Activated CD8-positive, alpha-beta memory T cell treated with anti-CD3 and anti-CD28 coated beads, Interleukin-2, amount 50 U/mL, for 24 hours (primary cell): Measurements from ENCODE around the gene CENPS.
"Not testable (repeated sequence)": the region's sequence is repeated elsewhere in the genome, so short reads cannot be mapped to it uniquely, and the experiment has no call there.

ENCODE experiments used
- DNase-seq: peaks from one replicate; pipeline ENCODE4 v3.0.0-alpha.2; 2020; ENCODE audit errors: extremely low read depth

The CENPS gene

DNA sequence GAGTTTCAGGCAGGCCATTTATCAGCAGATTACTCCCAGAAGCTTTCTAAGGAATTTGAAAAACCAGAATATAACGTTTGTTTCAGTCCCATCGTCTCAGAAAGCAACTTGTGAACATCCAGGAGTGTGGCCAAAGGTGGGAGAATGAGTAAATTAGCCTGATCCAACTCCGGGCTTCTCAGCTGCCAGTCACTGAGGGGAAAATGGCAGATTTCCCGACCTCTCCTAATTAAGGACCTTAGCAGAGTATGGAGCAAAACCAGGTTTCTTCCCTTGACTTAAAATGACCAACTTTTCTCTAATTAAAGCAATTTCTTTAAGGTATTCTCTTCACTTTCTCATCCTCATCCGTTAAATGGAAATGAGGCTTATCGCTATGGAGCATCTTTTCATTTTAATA lies 20.6 kb downstream of the CENPS start:
- no peak for DNase-seq

DNA sequence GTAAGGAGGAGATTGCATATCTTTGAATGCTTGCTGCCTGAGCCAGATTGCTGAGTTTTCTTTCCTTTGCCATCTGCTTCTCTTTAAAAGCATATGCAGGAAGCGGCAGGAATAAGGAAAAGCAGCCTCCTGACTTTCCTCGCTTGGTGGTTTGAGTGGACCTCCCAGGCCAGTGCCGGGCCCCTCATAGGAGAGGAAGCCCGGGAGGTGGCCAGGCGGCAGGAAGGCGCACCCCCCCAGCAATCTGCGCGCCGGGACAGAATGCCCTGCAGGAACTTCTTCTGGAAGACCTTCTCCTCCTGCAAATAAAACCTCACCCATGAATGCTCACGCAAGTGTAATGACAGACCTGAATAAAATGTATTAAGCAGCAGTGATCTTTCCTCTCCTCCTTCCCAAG lies 21.1 kb downstream of the CENPS start:
- no peak for DNase-seq

GRCh38 chr1:10456048-10456447 lies 25.8 kb downstream of the CENPS start:
- DNase-seq: no peak

DNA sequence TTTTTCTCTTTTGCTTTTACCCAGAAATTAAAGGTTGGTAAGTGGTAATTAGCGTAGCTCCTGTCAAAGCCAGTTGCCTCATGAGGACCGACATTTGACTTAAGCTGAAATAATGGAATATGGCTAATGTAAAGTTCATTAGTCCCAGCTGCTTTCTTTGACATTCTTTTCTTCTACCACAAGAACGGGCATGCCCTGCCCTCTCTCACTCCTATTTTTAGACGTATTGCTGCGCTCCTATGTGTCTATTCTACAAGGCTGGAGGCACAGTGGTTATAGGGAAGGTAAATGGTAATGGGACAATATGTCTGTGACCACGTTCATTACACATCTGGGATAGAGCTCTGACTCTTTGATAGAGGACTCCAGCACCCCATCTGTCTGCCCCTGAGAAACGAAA lies 26.4 kb downstream of the CENPS start:
- no peak for DNase-seq

GRCh38 chr1:10457462-10457861 lies 27.2 kb downstream of the CENPS start:
- not testable (repeated sequence) for DNase-seq

DNA sequence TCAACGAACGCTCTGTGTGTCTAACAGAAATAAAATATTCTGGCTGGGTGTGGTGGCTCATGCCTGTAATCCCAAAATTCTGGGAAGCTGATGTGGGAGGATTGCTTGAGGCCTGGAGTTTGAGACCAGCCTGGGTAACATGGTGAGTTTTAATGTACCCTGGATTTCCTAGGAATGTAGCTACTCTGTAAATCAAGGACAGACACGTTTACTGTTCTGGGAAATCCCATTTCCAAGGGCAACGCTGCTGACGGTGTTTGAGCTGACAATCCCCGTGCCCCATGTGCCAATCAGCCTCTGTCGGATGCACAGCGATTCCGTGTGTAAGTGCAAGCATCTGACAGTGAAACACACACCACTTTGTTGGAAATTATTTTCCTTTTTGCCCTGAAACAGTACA lies 27.6 kb downstream of the CENPS start:
- DNase-seq: no peak

DNA sequence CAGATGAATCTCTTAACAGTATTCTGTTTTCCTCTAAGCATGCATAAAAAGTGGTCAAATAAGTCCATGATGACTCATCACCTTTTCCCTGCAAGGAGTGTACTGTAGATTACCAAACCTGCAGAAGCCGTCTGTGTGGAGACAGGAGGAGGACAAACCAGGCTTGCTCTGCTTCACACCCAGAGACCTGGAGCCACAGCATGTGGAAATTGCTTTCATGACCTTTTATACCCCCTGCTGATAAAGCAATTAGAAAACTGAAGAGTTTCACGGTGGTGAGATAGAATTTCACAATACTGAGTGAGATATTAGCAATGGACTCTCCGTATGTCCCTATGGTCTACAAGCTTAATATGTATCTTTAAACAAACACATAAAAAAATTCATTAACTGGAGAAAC lies 29.0 kb downstream of the CENPS start:
- DNase-seq: no peak

- no peak for DNase-seq
Observed at GRCh38 chr1:10467078-10467477, 36.8 kb downstream of the CENPS start.

DNA sequence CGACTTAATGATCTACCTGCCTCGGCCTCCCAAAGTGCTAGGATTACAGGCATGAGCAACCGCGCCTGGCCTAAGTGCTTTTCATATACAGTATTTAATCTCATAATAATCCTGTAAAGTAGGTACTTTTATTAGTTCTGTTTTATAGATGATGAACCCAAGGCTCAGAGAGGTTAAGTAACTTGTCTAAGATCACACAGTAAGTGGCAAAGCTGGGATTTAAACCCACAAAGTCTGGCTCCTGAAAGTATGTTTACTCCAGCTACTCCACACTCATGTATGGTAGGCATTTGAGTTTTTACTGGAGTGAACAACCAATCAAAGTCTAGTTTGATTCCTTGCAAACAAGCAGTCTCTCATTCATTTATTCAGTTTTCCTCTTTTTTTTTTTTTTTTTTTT lies 39.8 kb downstream of the CENPS start:
- no peak for DNase-seq

DNA sequence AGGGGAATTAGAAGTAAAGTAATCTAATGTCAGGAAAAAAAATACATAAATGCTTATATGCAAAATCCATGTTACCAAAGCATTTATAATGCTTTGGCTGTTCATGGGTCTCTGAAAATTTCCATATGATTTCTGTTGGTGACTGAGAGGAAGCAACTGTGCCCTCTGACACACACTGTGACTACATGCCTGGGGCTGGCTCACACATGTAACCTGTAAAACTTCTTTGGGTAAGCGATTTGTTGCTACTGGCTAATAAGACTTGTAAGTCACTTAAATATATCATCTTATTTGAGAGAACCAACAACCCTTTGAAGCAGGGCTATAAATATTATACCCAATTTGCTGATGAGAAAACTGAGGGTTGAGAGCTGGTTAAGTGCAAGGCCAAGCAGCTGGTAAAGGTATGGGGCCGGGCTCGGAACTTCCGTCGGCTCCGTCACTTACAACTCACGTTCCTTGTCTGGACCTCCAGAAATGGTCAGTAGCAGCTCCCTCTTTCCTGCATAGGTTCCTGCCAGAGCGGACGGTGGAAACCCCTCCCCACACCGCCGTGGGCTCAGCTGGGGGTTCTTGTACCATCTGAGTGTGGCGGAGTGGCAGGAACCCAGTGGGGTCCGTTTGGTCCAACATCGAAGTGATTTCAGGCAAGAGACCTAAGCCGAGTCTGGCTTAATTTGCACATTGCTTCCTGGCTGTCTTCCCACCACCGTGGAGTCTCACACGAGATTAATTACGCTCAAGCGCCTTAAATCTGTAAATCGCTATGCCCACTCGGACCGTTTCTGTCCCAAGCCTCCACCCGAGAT lies 41.4 kb downstream of the CENPS start:
- no peak for DNase-seq

DNA sequence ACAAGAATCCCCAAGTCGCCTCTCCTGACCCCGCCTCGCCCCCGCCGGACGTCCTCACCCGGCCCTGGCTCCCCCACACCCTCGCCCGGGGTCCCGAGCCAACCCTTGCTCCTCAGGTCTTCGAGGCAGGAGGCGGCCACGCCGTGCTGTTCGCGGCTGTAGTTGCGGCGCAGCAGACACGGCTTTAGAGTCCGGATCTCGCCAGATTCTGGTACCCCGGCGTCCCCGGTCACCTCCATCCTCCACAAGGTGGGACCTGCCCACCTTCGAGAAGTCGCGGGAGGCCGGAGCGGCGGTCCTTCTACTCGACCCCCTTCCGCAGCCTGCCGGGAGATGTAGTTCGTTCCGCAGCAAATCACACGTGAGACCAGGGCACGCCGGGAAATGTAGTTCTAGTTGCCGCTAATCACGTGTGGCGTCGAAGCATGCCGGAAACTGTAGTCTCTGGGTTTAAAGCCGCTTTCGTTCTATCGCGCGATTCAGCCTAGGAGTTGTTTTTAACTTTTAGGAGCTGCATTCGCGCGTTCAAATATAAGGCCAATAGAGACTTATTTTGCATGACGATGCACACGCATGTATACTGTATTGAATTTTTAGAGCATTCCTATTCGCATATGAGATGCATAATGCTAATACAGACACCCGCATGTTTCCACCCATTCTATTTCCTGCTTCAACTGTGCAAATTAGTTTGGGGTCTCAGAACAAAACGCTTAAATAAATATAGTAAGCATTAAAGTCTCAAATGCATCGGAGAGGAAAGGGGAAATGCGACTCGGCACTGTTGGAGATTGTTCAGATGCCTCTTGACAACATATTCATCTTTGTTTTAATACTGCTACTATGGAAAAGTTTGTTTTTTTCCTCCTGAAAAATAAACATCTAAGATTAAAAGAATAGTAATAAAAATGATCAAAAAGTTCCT lies 42.2 kb downstream of the CENPS start, which contains the start of gene DFFA:
TSS of gene DFFA (minus strand) at position 310 of the 925 bp plus-strand sequence. CDS start at position 239, 71 bp downstream.
- DNase-seq: peak; percentile 85

DNA sequence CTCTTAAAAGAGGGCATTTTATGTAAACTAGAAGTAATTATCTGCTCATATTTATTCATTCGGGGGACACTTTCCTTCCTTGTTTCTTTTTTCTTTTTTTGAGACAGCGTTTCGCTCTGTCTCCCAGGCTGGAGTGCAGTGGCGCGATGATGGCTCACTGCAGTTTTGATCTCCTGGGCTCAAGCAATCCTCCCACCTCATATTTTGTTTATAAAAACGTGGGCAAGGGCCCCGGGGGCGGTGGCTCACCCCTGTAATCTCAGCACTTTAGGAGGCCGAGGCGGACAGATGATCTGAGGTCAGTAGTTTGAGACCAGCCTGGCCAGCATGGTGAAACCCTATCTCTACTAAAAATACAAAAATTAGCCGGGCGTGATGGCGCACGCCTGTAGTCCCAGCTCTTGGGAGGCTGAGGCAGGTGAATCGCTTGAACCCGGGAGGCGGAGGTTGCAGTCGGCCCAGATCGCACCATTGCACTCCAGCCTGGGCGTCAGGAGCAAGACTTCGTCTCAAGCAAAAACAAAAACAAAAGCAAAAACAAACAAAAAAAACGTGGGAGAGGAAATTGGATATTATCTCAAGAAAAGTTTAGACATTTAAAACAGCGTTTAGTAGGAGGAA lies 43.0 kb downstream of the CENPS start:
- no peak for DNase-seq

DNA sequence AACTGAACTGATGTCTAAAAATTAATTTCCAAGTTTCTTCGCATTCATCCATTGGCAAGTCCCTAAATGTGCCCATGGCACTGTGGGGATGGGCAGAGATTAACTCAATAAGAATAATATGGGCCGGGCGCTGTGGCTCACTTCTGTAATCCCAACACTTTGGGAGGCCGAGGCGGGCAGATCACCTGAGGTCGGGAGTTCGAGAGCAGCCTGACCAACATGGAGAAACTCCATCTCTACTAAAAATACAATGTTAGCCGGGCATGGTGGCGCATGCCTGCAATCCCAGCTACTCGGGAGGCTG lies 44.0 kb downstream of the CENPS start:
- not testable (repeated sequence) for DNase-seq

DNA sequence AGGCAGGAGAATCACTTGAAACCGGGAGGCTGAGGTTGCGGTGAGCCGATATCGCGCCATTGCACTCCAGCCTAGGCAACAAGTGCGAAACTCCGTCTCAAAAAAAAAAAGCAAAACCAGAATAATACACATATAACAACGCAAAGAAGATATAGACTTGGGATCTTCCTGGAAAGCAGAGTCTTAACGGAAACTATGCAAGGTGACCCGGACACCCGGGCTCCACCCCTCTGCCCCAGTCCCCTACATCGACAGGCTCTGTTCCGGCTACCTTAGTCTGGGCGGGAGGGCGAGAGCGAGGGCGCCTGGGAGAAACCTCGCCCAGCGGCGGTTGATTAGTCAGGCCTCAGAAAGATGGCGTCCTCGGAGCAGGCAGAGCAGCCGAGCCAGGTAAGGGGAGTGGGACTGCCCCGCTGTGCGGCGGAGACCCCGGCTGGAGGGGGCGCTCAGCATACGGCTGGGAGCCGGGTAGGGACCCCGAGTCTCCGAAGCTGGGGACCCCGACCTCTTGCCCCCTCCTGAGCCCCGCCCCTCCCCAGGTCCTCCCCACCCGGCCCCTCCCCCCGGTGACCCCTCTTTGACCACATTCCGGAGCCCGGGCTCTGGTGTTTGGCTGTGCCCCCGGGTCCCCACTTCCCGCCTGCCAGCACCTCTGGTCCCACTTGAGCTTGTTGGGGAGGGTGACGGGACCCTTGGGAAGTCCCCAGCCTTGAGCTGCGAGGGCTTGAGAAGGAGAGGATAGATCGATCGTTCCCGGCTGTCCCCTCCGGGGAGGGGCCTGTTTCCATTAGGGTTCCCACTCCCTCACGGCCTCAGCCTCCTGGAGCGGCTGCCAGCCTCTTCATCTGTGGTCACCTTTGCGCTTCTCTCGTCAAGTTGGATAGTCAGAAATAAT lies 44.6 kb downstream of the CENPS start, which contains the start of gene PEX14:
TSS of gene PEX14 (plus strand) at position 338 of the 895 bp plus-strand sequence. CDS start at position 355, 17 bp downstream.
- peak; percentile 63 for DNase-seq

- no peak for DNase-seq
Observed at GRCh38 chr1:10475510-10475909, 45.3 kb downstream of the CENPS start.

DNA sequence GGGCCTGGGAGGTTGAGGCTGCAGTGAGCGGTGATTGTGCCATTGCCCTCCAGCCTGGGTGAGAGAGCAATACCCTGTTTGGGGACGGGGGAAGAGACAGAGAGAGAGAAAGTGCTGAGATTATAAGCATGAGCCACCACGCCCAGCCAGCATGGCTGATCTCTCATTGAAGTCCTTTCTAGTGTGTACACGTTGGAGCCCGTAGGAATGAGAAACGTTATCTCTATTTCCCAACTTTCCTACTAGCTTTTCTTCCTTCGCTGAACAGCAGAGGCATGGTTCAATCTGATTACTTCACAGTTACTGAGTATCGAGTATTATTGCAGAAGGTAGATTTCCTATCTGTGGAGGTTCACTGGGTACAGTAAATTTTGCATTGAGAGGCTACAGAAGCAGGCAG lies 49.1 kb downstream of the CENPS start:
- no peak for DNase-seq

- DNase-seq: no peak
Observed at GRCh38 chr1:10480614-10481013, 50.4 kb downstream of the CENPS start.

DNA sequence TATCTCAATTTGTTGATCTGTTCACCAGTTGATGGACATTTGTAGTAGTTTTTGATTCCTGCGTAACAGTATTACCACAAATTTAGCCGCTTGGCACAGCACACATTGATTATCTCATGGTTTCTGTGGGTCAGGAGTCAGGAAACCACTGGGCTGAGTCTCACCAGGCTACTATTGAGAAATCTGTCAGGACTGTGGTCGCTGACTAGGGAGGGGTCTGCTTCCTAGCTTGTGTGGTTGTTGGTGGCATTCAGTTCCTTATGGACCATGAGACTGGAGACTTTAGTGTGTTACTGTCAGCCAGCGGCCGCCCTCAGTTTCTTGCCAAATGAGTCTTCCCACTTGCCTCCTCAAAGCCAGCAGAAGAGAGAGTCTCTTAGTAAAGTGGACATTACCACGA lies 54.3 kb downstream of the CENPS start:
- DNase-seq: no peak

DNA sequence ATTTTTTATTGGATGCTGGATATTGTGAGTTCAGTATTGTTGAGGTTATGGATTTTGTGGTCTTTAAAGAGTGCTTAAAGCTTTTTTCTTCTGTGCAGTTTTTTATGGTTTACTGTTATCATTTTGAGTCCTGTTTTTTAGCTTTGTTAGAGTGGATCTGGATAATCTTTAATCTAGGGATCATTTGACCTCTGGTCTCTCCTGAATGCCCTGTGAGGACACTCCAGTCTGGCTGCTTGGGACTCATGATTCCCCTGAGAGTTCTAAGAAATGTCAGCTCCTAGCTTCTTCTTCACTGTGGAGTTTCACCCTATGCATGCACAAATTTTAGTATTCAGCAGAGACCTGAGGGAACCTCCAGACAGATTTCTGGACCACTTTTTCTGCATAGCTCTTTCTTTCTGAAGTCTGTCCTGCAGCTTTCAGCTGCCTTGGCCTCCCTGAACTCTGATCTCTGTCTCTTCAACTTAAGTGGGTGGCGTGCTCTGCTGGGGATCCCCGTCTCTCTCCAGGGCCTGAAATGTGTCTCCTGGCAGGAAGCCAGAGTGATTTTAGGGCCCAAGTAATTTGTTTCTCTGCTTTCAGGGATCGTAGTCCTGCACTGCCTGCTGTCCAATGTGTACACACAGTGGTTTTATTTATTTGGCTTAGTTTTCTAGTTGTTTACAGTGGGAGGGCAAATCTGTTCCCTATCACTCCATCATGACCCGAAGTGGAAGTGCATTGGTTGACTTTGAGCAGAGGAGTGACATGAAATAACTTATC lies 59.2 kb downstream of the CENPS start:
- DNase-seq: no peak

DNA sequence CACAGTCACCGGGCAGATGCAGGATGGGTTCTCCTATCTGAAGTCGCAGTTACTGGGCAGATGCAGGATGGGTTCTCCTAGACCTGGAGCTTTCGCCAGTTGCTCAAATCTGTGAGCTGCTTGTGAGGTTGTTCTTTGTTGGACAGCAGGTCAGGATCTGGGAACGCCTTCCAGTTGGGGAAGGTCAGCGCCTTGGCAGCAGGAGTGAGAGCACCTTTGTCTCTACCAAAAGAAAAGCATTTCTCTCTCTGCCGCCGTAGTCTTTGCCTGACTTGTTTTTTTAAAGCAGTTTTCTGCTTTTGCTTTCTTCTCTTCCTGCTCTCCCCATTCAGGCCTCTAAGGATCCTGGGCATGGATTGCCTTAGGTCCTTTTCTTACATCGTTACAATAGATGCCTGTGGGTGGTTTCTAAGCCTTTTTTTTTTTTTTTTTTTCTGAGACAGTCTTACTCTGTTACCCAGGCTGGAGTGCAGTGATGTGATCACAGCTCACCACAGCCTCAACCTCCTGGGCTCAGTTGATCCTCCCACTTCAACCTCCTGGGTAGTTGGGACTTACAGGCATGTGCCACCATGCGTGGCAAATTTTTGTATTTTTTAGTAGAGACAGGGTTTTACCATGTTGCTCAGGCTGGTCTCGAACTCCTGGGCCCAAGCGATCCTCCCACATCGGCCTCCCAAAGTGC lies 60.2 kb downstream of the CENPS start:
- no peak for DNase-seq
